Left ventricle myocardium inferior (tissue), 1 donor: Measurements from ENCODE around the gene CMIP. TPM values are rescaled to one million over a fixed set of nuclear protein-coding genes. Genes with fewer than 3 reads are reported as not detected.
"Not testable (repeated sequence)": the region's sequence is repeated elsewhere in the genome, so short reads cannot be mapped to it uniquely, and the experiment has no call there.

Experiments
- DNase-seq: peaks from one replicate; pipeline ENCODE4 v3.0.0-alpha.2; 2020
- H3K27ac ChIP-seq: fragments of 200-600 bp; replicated peaks from 2 replicates; pipeline ENCODE4 v1.8.0; 2021
- H3K27me3 ChIP-seq: fragments of 200-600 bp; 2 replicates; pipeline ENCODE4 v1.8.0; 2021; ENCODE audit warnings: low read depth
- H3K36me3 ChIP-seq: fragments of 200-600 bp; 2 replicates; pipeline ENCODE4 v1.8.0; 2021
- H3K4me1 ChIP-seq: fragments of 200-600 bp; 2 replicates; pipeline ENCODE4 v1.8.0; 2021
- H3K4me3 ChIP-seq: fragments of 200-600 bp; 2 replicates; pipeline ENCODE4 v1.8.0; 2021; ENCODE audit warnings: mild to moderate bottlenecking, moderate library complexity
- H3K9me3 ChIP-seq: fragments of 200-600 bp; replicated peaks from 2 replicates; pipeline ENCODE4 v1.8.0; 2021
- intact Hi-C: fragments of 100-400 bp; cut with micrococcal nuclease; formaldehyde crosslinking; loops from one replicate; pipeline ENCODE4 v1.11.0; 2022
- total RNA-seq: library from RNA; stranded (reverse); fragmentation: NEBNext Ultra II Directional; extraction: Animal tissue kit (Norgen Biotek cat#: 25700); gene quantifications from one replicate; pipeline ENCODE4 v1.2.1, GENCODE V29; 2021
- TF ChIP-seq, protein P1 (sequence below): fragments of 200-600 bp; IDR thresholded peaks from 2 replicates; pipeline ENCODE4 v1.8.0; 2021; ENCODE audit warnings: antibody characterized with exemption, mild to moderate bottlenecking, borderline replicate concordance
- donor health status: DM: no; HTN: yes; CAD: no; lungs with severe emphysema.

CMIP gene
- total RNA-seq, 1 donor from 2014 or later, result 11.2 TPM

DNA sequence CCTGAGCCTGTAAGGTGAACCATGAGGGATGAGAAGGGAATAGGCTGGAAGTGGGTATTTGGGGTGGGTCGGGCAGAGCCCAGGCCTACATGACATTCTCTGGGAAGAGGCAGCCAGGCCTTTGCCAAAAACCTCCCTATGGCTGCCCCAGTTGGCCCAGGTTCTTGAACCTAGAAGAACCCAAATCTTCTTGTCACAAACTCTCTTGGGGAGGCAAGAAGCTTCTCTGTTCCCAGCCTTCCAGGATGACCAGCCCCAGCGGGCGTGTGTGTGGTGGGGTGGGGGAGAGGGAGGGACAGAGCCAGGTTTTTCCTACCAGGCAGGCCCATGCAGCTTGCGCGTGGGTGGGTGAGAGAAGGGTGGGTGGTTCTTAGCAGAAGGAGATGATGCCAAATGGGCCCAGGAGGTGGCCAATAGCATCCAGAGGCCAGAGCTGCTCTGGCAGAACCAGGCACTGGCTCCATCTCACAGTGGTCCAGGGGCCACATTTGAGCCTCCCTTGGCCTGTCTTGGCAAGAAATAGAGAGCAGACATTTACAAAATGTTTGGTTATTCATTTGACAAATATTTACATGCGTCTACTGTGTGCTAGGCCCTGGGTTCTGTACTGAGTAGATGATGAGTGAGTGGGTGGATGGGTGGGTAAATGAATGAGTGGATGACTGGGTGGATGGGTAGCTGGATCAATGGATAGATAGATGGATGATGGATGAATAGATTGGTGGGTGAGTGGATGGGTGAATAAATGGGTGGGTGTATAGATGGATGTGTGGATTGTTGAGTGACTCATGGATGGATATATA is 290.2 kb downstream of the CMIP start:
- Histone ChIP-seq H3K27ac (no peak overlapping the region), H3K27me3 (no peaks in the 10 kb centered on the region), H3K9me3 (no peaks in the 10 kb centered on the region), H3K36me3 (no peaks in the 10 kb centered on the region), H3K4me3 (no peak overlapping the region), H3K4me1 (peaks cover 23% of the 10 kb centered on the region)
- intact Hi-C loops, result loop anchor here (10.0 kb wide), 2 partner anchors 530 to 700 kb away; partner anchors contain the start of gene ATMIN
- no peak for DNase-seq
- TF ChIP-seq, protein P1, sequence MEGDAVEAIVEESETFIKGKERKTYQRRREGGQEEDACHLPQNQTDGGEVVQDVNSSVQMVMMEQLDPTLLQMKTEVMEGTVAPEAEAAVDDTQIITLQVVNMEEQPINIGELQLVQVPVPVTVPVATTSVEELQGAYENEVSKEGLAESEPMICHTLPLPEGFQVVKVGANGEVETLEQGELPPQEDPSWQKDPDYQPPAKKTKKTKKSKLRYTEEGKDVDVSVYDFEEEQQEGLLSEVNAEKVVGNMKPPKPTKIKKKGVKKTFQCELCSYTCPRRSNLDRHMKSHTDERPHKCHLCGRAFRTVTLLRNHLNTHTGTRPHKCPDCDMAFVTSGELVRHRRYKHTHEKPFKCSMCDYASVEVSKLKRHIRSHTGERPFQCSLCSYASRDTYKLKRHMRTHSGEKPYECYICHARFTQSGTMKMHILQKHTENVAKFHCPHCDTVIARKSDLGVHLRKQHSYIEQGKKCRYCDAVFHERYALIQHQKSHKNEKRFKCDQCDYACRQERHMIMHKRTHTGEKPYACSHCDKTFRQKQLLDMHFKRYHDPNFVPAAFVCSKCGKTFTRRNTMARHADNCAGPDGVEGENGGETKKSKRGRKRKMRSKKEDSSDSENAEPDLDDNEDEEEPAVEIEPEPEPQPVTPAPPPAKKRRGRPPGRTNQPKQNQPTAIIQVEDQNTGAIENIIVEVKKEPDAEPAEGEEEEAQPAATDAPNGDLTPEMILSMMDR, result no peak

DNA sequence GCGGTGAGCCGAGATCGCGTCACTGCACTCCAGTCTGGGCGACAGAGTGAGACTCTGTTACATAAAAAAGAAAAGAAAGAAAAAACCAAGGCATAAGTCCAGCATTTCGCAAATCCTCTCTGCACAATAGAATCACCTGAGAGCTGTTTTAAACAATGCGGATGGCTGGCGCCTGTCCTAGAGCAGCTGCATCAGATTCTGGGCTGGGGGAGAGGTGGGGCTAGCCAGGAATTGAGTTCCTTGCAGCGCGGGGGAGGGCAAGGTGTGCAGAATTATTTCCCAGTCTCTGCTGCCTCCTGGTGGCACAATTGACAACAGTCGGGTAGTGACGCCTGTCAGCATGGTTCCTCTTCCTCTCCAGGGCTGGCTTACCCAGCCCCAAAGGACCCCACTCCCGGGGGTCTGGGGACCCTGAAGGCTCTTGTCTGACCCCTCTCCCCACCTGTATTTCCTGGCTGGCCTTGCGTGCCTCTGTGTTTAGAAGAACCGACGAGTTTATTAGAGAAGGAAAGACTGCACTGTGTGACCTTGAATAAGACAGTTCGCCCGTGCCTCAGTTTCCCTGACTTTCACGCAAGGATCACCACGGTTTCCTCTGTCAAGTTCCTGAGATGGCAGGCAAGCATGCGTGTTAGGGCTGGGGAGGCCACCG is 293.4 kb downstream of the CMIP start:
- Histone ChIP-seq H3K9me3 (no peaks in the 10 kb centered on the region), H3K4me1 (peaks cover 10% of the 10 kb centered on the region), H3K36me3 (no peaks in the 10 kb centered on the region), H3K27me3 (no peaks in the 10 kb centered on the region), H3K4me3 (peak overlapping the region; percentile 51), H3K27ac (no peak overlapping the region)
- peak; percentile 71 for DNase-seq
- TF ChIP-seq, protein P1, result peak; percentile 89
- intact Hi-C loops, result loop anchor here (10.0 kb wide), 2 partner anchors 533 to 703 kb away; partner anchors contain the start of gene ATMIN

DNA sequence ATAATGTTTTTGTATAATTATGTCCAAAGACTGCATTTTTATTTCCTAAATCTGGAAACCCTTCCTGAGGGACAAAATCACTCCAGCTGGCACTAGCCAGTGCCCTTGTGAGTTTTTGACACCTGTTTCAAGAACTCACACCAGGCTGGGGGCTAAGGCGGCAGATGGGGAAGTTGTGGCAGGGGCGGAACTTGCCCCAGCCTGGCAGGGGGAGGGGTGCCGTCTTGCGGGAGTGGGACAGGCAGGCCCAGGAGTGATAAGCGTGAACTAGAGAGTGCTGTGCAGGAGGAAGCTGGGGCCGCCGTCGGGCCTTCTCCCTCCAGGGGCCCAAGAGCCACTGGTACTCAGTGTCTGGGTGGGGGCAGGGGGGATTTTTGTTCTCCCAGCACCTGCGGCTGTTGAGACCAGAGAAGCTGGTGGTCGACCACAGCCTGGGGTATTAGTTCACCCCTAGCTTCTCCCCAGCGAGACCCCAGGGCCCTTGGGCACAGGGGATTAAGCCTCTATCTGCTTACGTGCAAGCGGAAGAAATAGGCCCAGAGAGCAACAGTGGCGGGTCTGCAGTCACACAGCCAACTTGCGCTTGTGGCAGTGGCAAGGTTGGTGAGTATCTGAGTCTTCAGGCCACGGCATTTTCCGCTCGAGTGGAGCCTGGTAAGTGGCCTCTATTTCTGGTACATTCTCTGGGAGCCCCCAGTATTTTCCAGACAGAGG is 294.3 kb downstream of the CMIP start:
- DNase-seq, result peak; percentile 53
- Histone ChIP-seq H3K4me3 (no peak overlapping the region), H3K4me1 (peaks cover 10% of the 10 kb centered on the region), H3K27ac (no peak overlapping the region), H3K27me3 (no peaks in the 10 kb centered on the region), H3K36me3 (no peaks in the 10 kb centered on the region), H3K9me3 (no peaks in the 10 kb centered on the region)
- TF ChIP-seq, protein P1, result no peak
- intact Hi-C loops, result loop anchor here (10.0 kb wide), 2 partner anchors 534 to 704 kb away; partner anchors contain the start of gene ATMIN

DNA sequence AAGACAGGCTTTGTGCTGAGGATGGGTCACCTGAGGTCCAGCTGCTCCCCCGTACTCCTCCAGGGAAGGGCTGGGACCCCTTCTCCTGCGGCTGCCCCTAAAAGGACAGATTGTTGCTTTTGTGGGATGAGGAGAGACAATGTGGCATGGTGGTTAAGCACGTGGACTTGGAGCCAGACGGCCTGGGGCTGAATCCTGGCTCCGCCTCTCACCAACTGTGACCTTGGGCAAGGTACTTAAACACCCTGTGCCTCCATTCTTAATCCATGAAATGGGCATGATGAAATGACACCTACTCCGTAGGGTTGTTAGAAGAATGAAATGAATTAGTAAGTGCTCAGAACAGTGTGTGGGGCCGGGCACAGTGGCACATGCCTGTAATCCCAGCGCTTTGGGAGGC is 294.9 kb downstream of the CMIP start:
- H3K27ac ChIP-seq, result no peak overlapping the region
- no peak overlapping the region for H3K4me3 ChIP-seq
- peaks cover 10% of the 10 kb centered on the region for H3K4me1 ChIP-seq
- no peaks in the 10 kb centered on the region for H3K36me3 ChIP-seq
- H3K9me3 ChIP-seq, result no peaks in the 10 kb centered on the region
- no peak for DNase-seq
- intact Hi-C loops, result loop anchor here (10.0 kb wide), 2 partner anchors 535 to 705 kb away; partner anchors contain the start of gene ATMIN
- TF ChIP-seq, protein P1, result no peak
- no peaks in the 10 kb centered on the region for H3K27me3 ChIP-seq

DNA sequence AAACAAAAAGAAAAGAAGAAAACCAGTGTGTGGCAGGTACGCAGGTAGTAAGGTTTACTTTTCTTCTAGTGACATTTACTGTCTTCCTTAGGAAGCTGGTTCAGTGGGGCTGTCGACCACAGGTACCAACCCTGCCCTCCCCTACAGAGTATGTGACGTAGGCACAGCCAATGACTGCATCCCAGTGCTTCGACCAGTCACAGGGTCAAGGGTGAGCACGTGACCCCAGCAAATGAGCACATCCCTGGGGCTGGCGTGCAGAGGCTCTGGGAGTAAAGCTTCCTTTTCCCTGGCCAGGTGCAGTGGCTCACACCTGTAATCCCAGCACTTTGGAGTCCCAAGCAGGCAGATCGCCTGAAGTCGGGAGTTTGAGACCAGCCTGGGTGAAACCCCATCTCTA is 295.6 kb downstream of the CMIP start:
- H3K36me3 ChIP-seq, result no peaks in the 10 kb centered on the region
- no peaks in the 10 kb centered on the region for H3K9me3 ChIP-seq
- H3K4me1 ChIP-seq, result peaks cover 10% of the 10 kb centered on the region
- no peak for DNase-seq
- TF ChIP-seq, protein P1, result no peak
- intact Hi-C loops, result no loop called here
- no peak overlapping the region for H3K27ac ChIP-seq
- no peak overlapping the region for H3K4me3 ChIP-seq
- no peaks in the 10 kb centered on the region for H3K27me3 ChIP-seq

DNA sequence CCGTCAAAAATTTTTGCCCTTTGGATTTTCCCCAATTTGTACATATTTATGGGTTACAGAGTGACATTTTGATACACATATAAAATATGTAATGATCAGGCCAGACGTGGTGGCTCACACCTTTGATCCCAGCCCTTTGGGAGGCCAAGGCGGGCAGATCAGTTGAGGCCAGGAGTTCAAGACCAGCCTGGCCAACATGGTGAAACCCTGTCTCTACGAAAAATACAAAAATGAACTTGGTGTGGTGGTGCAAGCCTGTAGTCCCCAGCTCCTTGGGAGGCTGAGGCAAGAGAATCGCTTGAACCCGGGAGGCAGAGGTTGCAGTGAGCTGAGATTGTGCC is 296.8 kb downstream of the CMIP start:
- intact Hi-C loops, H3K27me3 ChIP-seq, H3K4me3 ChIP-seq, H3K9me3 ChIP-seq, H3K27ac ChIP-seq, H3K36me3 ChIP-seq, DNase-seq: not testable (repeated sequence)
- H3K4me1 ChIP-seq, result peaks cover 17% of the 10 kb centered on the region
